ENCODE data around the gene DEDD2. TPM values are rescaled to one million over a fixed set of nuclear protein-coding genes. Genes with fewer than 3 reads are reported as not detected.

Gene DEDD2
- total RNA-seq, 1 donor from 2014 or later = 19.9 TPM

GRCh38 chr19:42251572-42252358 lies 34.3 kb upstream of the DEDD2 start:
- H3K27me3 Mint-ChIP-seq (ENCODE audit: low read depth) = no peaks in the 10 kb centered on the region
- H3K4me1 Mint-ChIP-seq (ENCODE audit: low read depth) = peaks cover 47% of the 10 kb centered on the region
- no peaks in the 10 kb centered on the region for H3K9me3 Mint-ChIP-seq (ENCODE audit: low read depth)
- H3K4me3 Mint-ChIP-seq (ENCODE audit: unreplicated experiment) = peak overlapping the region; percentile 97
- no peak for DNase-seq (ENCODE audit: low spot score)
- H3K36me3 Mint-ChIP-seq (ENCODE audit: low read depth) = peaks cover 4% of the 10 kb centered on the region
- TF ChIP-seq, protein P1, sequence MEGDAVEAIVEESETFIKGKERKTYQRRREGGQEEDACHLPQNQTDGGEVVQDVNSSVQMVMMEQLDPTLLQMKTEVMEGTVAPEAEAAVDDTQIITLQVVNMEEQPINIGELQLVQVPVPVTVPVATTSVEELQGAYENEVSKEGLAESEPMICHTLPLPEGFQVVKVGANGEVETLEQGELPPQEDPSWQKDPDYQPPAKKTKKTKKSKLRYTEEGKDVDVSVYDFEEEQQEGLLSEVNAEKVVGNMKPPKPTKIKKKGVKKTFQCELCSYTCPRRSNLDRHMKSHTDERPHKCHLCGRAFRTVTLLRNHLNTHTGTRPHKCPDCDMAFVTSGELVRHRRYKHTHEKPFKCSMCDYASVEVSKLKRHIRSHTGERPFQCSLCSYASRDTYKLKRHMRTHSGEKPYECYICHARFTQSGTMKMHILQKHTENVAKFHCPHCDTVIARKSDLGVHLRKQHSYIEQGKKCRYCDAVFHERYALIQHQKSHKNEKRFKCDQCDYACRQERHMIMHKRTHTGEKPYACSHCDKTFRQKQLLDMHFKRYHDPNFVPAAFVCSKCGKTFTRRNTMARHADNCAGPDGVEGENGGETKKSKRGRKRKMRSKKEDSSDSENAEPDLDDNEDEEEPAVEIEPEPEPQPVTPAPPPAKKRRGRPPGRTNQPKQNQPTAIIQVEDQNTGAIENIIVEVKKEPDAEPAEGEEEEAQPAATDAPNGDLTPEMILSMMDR (IDR thresholded peaks at IDR 0.05) = no peak
- peak overlapping the region; percentile 93 for H3K27ac Mint-ChIP-seq (ENCODE audit: unreplicated experiment)

GRCh38 chr19:42250666-42251531 lies 33.4 kb upstream of the DEDD2 start:
- Mint-ChIP-seq H3K36me3 (ENCODE audit: low read depth) (peaks cover 4% of the 10 kb centered on the region), H3K27me3 (ENCODE audit: low read depth) (no peaks in the 10 kb centered on the region), H3K4me1 (ENCODE audit: low read depth) (peaks cover 47% of the 10 kb centered on the region), H3K4me3 (ENCODE audit: unreplicated experiment) (peak overlapping the region; percentile 49), H3K9me3 (ENCODE audit: low read depth) (no peaks in the 10 kb centered on the region), H3K27ac (ENCODE audit: unreplicated experiment) (peak overlapping the region; percentile 80)
- TF ChIP-seq, protein P1 (IDR thresholded peaks at IDR 0.05) = no peak
- no peak for DNase-seq (ENCODE audit: low spot score)

GRCh38 chr19:42250183-42250665 lies 32.7 kb upstream of the DEDD2 start:
- H3K4me1 Mint-ChIP-seq (ENCODE audit: low read depth) = peaks cover 51% of the 10 kb centered on the region
- H3K27me3 Mint-ChIP-seq (ENCODE audit: low read depth) = no peaks in the 10 kb centered on the region
- H3K4me3 Mint-ChIP-seq (ENCODE audit: unreplicated experiment) = peak overlapping the region; percentile 49
- TF ChIP-seq, protein P1 (IDR thresholded peaks at IDR 0.05) = no peak
- peak overlapping the region; percentile 80 for H3K27ac Mint-ChIP-seq (ENCODE audit: unreplicated experiment)
- no peak for DNase-seq (ENCODE audit: low spot score)
- H3K36me3 Mint-ChIP-seq (ENCODE audit: low read depth) = peaks cover 4% of the 10 kb centered on the region
- H3K9me3 Mint-ChIP-seq (ENCODE audit: low read depth) = no peaks in the 10 kb centered on the region

- H3K27me3 Mint-ChIP-seq (ENCODE audit: low read depth) = no peaks in the 10 kb centered on the region
- H3K9me3 Mint-ChIP-seq (ENCODE audit: low read depth) = no peaks in the 10 kb centered on the region
- peaks cover 4% of the 10 kb centered on the region for H3K36me3 Mint-ChIP-seq (ENCODE audit: low read depth)
- H3K4me1 Mint-ChIP-seq (ENCODE audit: low read depth) = peaks cover 55% of the 10 kb centered on the region
- TF ChIP-seq, protein P1 (IDR thresholded peaks at IDR 0.05) = no peak
- no peak for DNase-seq (ENCODE audit: low spot score)
- H3K27ac Mint-ChIP-seq (ENCODE audit: unreplicated experiment) = peak overlapping the region; percentile 80
- H3K4me3 Mint-ChIP-seq (ENCODE audit: unreplicated experiment) = no peak overlapping the region
These were observed 32.3 kb upstream of the DEDD2 start for GRCh38 chr19:42249769-42250168.

- Mint-ChIP-seq H3K36me3 (ENCODE audit: low read depth) (peaks cover 4% of the 10 kb centered on the region), H3K4me3 (ENCODE audit: unreplicated experiment) (no peak overlapping the region), H3K4me1 (ENCODE audit: low read depth) (peaks cover 61% of the 10 kb centered on the region), H3K9me3 (ENCODE audit: low read depth) (no peaks in the 10 kb centered on the region), H3K27me3 (ENCODE audit: low read depth) (no peaks in the 10 kb centered on the region), H3K27ac (ENCODE audit: unreplicated experiment) (peak overlapping the region; percentile 80)
- TF ChIP-seq, protein P1 (IDR thresholded peaks at IDR 0.05) = no peak
- no peak for DNase-seq (ENCODE audit: low spot score)
These were observed 31.8 kb upstream of the DEDD2 start for GRCh38 chr19:42249149-42249750.
